GM10266 (cell line): ENCODE results near the gene ANXA8.

Experiments
- DNase-seq: peaks from one replicate; pipeline ENCODE4 v3.0.0; 2012; ENCODE audit errors: extremely low spot score
- CTCF ChIP-seq: IDR thresholded peaks from 2 replicates; pipeline ENCODE4 v1.5.1; 2012; ENCODE audit warnings: mild to moderate bottlenecking, low read depth; ENCODE audit not compliant: control insufficient read depth, insufficient read depth; ENCODE audit errors: missing control alignments

The ANXA8 gene

GRCh38 chr10:47424231-47424630 is 59.7 kb downstream of the ANXA8 start:
- DNase-seq = no peak
- no peak for TF ChIP-seq CTCF

GRCh38 chr10:47423476-47423875 is 60.4 kb downstream of the ANXA8 start:
- TF ChIP-seq CTCF = no peak
- DNase-seq = no peak

DNA sequence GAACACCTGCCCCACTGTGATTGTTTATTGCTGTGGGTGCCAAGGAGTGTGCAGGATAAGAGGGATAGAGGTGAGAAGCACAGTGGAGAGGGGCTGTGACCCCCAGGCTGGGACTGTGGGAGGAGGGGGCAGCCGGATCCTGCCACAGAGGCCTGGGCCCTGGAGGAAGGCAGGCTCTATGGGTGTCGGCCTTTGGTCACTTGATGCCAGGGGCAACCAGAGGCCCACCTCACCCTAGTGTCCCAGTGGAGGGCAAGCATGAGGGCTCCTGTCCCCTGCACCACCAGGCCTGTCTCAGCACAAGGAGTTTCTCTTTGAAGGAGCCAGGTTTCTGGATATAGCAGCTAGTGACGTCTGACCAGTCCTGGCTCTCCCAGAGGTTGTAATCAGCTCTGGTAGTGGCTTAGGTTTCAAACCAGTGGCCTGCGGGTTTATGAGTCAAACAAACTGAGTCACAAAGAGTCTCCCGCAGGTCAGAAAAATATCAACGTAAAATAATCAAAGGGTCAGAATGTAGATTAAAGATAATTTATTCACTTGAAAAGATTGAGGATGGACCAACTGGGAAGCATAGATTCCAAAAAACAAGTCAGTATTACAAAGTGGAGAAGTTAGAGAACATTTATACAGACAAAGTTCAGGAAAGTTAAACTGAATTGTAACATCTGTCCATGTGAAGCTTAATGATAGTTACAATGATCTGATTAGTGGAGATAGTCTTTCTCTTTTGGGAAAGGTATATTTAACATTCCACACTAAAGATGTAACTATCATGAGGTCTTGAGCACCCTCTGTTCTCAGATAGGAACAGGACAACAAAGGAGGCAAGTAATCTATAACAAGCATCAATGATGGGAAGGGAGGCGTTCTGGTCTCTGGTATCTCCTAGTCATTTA is 62.6 kb downstream of the ANXA8 start:
- no peak for DNase-seq
- TF ChIP-seq CTCF = no peak

DNA sequence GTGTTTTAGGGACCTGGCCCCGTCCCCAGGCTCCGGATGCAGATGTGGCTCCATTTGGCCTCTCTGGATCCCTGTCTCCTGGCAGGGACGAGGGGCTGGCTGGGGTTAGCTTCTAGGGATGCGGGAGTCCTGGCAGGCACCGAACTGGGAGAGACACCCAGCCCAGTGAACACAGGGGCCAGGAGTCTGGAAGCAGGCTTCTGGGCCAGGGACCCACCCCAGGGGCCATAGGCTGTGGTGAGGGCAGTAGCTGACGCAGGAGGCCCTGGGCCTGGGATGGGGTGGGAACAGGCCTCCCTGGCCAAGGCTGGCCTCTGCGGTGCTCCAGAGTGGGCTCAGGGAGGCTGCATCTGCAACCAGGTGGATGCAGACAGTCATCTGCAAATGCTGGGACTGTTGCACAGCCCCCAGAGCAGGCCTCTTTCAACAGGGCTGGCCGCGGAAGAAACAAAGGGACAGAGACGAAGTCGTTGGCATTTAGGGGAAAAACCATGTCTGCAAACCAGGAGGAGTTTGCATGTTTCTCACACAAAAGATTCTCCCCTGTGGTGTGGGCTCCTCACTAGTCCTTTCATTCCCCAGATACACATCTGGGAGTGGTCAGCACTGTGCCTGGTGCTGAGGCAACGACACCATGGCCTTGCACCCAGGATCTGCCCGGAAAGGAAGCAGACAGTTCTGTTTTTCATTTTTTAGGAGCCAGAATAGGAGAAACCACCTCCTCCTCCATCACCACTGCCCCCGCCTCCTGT is 63.4 kb downstream of the ANXA8 start:
- DNase-seq = no peak
- no peak for TF ChIP-seq CTCF

GRCh38 chr10:47419421-47419820 is 64.5 kb downstream of the ANXA8 start:
- no peak for TF ChIP-seq CTCF
- DNase-seq = no peak

DNA sequence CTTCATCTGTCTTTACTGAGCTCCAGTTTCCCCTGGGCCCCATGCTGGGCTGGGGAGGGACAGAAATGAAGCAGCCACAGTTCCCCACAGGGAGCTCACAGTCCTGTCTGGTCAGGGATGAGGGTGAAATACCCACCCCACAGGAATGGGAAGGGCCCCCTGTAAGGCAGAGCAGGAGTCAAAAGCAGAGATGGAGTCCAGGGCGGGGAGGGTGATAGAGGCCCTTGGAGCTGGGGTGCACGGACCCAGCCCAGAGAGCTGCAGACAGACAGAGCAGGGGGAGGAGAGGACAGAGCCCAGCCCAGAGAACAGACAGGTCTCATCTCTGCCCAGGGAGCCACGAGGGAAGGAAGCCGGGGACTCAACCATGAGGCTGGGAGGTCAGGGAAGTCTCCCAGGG is 64.9 kb downstream of the ANXA8 start:
- no peak for DNase-seq
- TF ChIP-seq CTCF = no peak

- TF ChIP-seq CTCF = no peak
- DNase-seq = no peak
Observed at GRCh38 chr10:47418321-47418720, 65.6 kb downstream of the ANXA8 start.
